Natural killer cell (primary cell): Measurements from ENCODE around the gene SNRNP27. TPM values are rescaled to one million over a fixed set of nuclear protein-coding genes. Genes with fewer than 3 reads are reported as not detected.
"Not testable (repeated sequence)": the region's sequence is repeated elsewhere in the genome, so short reads cannot be mapped to it uniquely, and the experiment has no call there.

Experiments used
- ATAC-seq, 3 donors: fragments of 150-1000 bp in 2 of 3; fragments of 200-7000 bp in 1 of 3; cut with Tn5 transposase; 1 replicate in 1 of 3; 2 replicates in 2 of 3; pipeline ENCODE4 v1.10.0; 2021; ENCODE audit warnings: mild to moderate bottlenecking in 2 of 3, moderate library complexity in 2 of 3
- DNase-seq, 2 donors: peaks; one replicate each; pipeline versions ENCODE4 v3.0.0 to v3.0.0-alpha.2; 2013 to 2021; ENCODE audit warnings: mixed read lengths in 1 of 2
- H3K27ac ChIP-seq: one replicate; pipeline ENCODE4 v1.5.1; 2013; ENCODE audit warnings: mild to moderate bottlenecking, low read length
- H3K27me3 ChIP-seq: one replicate; pipeline ENCODE4 v1.6.1; 2013; ENCODE audit warnings: low read length; ENCODE audit not compliant: control insufficient read depth, insufficient read depth
- H3K36me3 ChIP-seq: one replicate; pipeline ENCODE4 v1.6.1; 2013; ENCODE audit warnings: low read length; ENCODE audit not compliant: control insufficient read depth, insufficient read depth
- H3K4me1 ChIP-seq: one replicate; pipeline ENCODE4 v1.6.1; 2013; ENCODE audit warnings: low read length; ENCODE audit not compliant: control insufficient read depth, insufficient read depth
- H3K4me3 ChIP-seq: one replicate; pipeline ENCODE4 v1.5.1; 2013; ENCODE audit warnings: low read length
- H3K9me3 ChIP-seq: one replicate; pipeline ENCODE4 v1.6.1; 2013; ENCODE audit warnings: low read length; ENCODE audit not compliant: control insufficient read depth, insufficient read depth
- H3K27ac Mint-ChIP-seq, 2 donors: one replicate each; pipeline ENCODE4 v1.8.0; 2022; ENCODE audit warnings: mild to moderate bottlenecking in 2 of 2, mixed read lengths in 2 of 2, moderate library complexity in 1 of 2
- H3K27me3 Mint-ChIP-seq, 2 donors: one replicate each; pipeline ENCODE4 v1.8.0; 2022; ENCODE audit warnings: low read depth in 2 of 2, mixed read lengths in 2 of 2
- H3K36me3 Mint-ChIP-seq: one replicate; pipeline ENCODE4 v1.8.0; 2022; ENCODE audit warnings: mixed read lengths
- H3K4me1 Mint-ChIP-seq, 2 donors: one replicate each; pipeline ENCODE4 v1.8.0; 2022; ENCODE audit warnings: mixed read lengths in 2 of 2
- H3K4me3 Mint-ChIP-seq: one replicate; pipeline ENCODE4 v1.8.0; 2022; ENCODE audit warnings: mild to moderate bottlenecking, moderate library complexity, mixed read lengths
- H3K9me3 Mint-ChIP-seq, 2 donors: one replicate each; pipeline ENCODE4 v1.8.0; 2022; ENCODE audit warnings: mixed read lengths in 2 of 2
- WGBS: methylation state at CpG from one replicate; pipeline ENCODE4 v1.1.7; 2013; ENCODE audit warnings: missing lambda C conversion rate; ENCODE audit not compliant: insufficient coverage; 5-methylcytosine and 5-hydroxymethylcytosine counted together
- intact Hi-C: fragments of 100-400 bp; cut with micrococcal nuclease; formaldehyde crosslinking; loops from one replicate; pipeline ENCODE4 v1.14.2; 2022
- total RNA-seq, 4 donors: library from RNA; stranded (reverse); fragments of 120-200 nt in 1 of 4; gene quantifications; one replicate each; pipeline versions ENCODE4 v1.2.3 to v1.2.4, GENCODE V29; 2013 to 2022
- TF ChIP-seq, protein P1 (sequence below): fragments of 200-600 bp; IDR thresholded peaks from one replicate; pipeline ENCODE4 v1.8.0; 2022; ENCODE audit warnings: antibody characterized with exemption

SNRNP27 gene
- total RNA-seq, 3 donors from 2014 or later (not counting 1 experiment from before 2014, with no cell fraction given): 53.2 to 61.5 (median 58.2) TPM

DNA sequence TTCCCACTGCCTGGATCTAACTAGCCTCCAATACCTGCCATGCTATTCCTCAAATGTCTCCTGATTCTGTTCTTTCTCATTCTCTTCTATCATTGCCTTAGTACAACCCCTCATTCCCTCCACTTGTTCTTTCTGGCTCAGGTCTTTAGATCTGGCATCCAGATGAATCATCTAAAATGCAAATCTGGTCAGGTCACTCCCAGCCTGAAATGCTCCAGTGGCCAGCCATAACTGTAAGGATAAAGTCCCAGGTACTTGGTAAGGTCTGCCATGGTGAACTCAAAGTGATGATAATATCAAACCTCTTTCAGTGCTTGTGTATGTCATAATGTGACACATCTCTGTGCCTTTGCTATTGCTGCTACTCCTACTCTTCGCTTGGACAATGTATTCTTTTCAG, 2.9 kb upstream of the SNRNP27 start:
- H3K27me3 Mint-ChIP-seq: no peaks in the 10 kb centered on the region
- ATAC-seq: no peak
- DNase-seq: no peak
- H3K4me3 Mint-ChIP-seq: no peak overlapping the region
- H3K4me1 Mint-ChIP-seq: peaks cover 19 to 21% of the 10 kb centered on the region in 2 donors
- Histone ChIP-seq H3K27ac (no peak overlapping the region), H3K4me3 (no peak overlapping the region), H3K36me3 (peaks cover 3% of the 10 kb centered on the region), H3K27me3 (no peaks in the 10 kb centered on the region), H3K9me3 (no peaks in the 10 kb centered on the region), H3K4me1 (peaks cover 17% of the 10 kb centered on the region)
- H3K27ac Mint-ChIP-seq: no peak overlapping the region
- no CpG with 5 or more reads among the region's 1 CpG for WGBS
- TF ChIP-seq, protein P1, sequence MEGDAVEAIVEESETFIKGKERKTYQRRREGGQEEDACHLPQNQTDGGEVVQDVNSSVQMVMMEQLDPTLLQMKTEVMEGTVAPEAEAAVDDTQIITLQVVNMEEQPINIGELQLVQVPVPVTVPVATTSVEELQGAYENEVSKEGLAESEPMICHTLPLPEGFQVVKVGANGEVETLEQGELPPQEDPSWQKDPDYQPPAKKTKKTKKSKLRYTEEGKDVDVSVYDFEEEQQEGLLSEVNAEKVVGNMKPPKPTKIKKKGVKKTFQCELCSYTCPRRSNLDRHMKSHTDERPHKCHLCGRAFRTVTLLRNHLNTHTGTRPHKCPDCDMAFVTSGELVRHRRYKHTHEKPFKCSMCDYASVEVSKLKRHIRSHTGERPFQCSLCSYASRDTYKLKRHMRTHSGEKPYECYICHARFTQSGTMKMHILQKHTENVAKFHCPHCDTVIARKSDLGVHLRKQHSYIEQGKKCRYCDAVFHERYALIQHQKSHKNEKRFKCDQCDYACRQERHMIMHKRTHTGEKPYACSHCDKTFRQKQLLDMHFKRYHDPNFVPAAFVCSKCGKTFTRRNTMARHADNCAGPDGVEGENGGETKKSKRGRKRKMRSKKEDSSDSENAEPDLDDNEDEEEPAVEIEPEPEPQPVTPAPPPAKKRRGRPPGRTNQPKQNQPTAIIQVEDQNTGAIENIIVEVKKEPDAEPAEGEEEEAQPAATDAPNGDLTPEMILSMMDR: no peak
- intact Hi-C loops: loop anchor here (5.0 kb wide), 1 partner anchor 301 kb away; the partner anchor contains the start of gene C2orf42
- H3K9me3 Mint-ChIP-seq: no peaks in the 10 kb centered on the region
- no peaks in the 10 kb centered on the region for H3K36me3 Mint-ChIP-seq

DNA sequence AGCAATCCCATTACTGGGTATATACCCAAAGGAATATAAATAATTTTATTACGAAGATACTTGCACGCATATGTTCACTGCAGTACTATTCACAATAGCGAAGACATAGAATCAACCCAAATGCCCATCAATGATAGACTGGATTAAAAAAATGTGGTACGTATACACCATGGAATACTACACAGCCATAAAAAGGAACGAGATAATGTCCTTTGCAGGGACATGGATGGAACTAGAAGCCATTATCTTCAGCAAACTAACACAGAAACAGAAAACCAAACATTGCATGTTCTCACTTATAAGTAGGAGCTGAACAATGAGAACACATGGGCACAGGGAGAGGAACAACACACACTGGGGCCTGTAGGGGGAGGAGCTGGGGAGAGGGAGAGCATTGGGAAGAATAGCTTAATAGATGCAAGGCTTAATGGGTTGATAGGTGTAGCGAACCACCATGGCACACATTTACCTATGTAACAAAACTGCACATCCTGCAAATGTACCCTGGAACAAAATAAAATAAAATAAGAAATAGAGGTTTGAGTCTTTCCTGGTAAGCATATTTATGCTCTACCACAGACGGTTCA, 825 bp upstream of the SNRNP27 start:
- DNase-seq: peak in 1 of 2 donors; percentile 9
- not testable (repeated sequence) for ATAC-seq, H3K9me3 Mint-ChIP-seq, H3K27me3 ChIP-seq, H3K27me3 Mint-ChIP-seq, H3K4me3 ChIP-seq, H3K36me3 Mint-ChIP-seq, H3K9me3 ChIP-seq
- H3K4me1 ChIP-seq: peaks cover 17% of the 10 kb centered on the region
- 98% methylated on average over 6 of the region's 7 CpGs for WGBS
- peak overlapping the region; percentile 71 for H3K27ac ChIP-seq
- Mint-ChIP-seq H3K27ac (peak overlapping the region; percentile 95 to 99), H3K4me1 (peaks cover 24 to 29% of the 10 kb centered on the region in 2 donors), H3K4me3 (peak overlapping the region; percentile 100)
- peaks cover 18% of the 10 kb centered on the region for H3K36me3 ChIP-seq
- intact Hi-C loops: loop anchor here (5.0 kb wide), 1 partner anchor 299 kb away; the partner anchor contains the start of gene C2orf42

DNA sequence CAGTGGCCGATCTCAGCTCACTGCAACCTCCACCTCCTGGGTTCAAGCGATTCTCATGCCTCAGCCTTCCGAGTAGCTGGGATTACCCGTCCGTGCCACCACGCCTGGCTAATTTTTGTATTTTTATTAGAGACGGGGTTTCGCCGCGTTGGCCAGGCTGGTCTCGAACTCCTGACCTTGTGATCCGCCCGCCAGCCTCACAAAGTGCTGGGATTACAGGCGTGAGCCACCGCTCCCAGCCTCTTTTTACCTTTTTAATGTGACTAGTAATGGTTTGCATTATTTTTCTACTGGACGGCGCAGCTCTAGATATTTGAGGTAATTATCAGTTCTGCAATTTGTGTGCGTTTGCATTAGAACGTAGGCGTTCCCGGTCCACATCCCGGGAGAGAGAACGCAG, 981 bp downstream of the SNRNP27 start:
- Histone ChIP-seq H3K36me3 (peaks cover 33% of the 10 kb centered on the region), H3K27ac (peak overlapping the region; percentile 71), H3K4me3 (peak overlapping the region; percentile 76), H3K4me1 (peaks cover 17% of the 10 kb centered on the region)
- H3K27ac Mint-ChIP-seq: peak overlapping the region; percentile 95 to 99
- DNase-seq, H3K27me3 ChIP-seq, H3K9me3 Mint-ChIP-seq, ATAC-seq, H3K9me3 ChIP-seq, H3K36me3 Mint-ChIP-seq, H3K27me3 Mint-ChIP-seq: not testable (repeated sequence)
- peaks cover 24 to 29% of the 10 kb centered on the region in 2 donors for H3K4me1 Mint-ChIP-seq
- 59% methylated on average over 23 of the region's 23 CpGs for WGBS
- intact Hi-C loops: loop anchor here (5.0 kb wide), 1 partner anchor 298 kb away; the partner anchor contains the start of gene C2orf42
- H3K4me3 Mint-ChIP-seq: peak overlapping the region; percentile 66

DNA sequence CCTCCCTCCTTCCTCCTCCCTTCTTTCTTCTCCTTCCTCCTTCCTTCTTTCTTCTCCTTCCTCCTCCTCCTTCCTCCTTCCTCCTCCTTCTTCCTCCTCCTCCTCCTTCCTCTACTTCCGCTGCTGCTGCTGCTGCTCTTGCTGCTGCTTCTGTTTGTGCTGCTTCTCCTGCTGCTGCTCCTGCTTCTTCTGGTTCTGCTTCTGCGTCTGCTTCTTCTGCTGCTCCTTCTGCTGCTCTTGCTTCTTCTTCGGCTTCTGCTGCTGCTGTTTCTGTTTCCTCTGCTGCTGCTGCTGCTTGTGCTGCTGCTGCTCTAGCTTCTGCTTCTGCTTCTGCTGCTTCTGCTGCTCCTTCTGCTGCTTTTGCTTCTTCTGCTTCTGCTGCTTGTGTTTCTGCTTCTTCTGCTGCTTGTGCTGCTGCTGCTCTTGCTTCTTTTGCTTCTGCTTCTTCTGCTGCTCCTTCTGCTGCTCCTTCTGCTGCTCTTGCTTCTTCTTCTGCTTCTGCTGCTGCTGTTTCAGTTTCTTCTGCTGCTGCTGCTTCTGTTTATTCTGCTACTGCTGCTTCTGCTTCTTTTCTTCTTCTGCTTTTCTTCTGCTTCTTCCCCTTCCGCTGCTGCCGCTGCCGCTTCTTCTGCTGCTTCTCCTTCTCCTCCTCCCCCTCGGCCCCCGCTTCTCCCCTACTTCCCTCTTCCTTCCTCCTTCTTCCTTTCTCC, 8.6 kb downstream of the SNRNP27 start:
- DNase-seq: peak in 1 of 2 donors; percentile 40
- no peaks in the 10 kb centered on the region for H3K9me3 ChIP-seq
- Mint-ChIP-seq H3K4me1 (peaks cover 25% of the 10 kb centered on the region in 2 donors), H3K36me3 (peaks cover 16% of the 10 kb centered on the region), H3K9me3 (no peaks in the 10 kb centered on the region), H3K4me3 (peak overlapping the region; percentile 82), H3K27me3 (no peaks in the 10 kb centered on the region), H3K27ac (peak overlapping the region; percentile 72 to 89)
- ATAC-seq: peak; percentile 29 to 61 (median 40)
- peak overlapping the region; percentile 13 for H3K4me3 ChIP-seq
- 19% methylated on average over 7 of the region's 8 CpGs for WGBS
- H3K27me3 ChIP-seq: no peaks in the 10 kb centered on the region
- intact Hi-C loops: no loop called here
- peaks cover 14% of the 10 kb centered on the region for H3K4me1 ChIP-seq
- TF ChIP-seq, protein P1: no peak
- peak overlapping the region; percentile 47 for H3K27ac ChIP-seq
- peaks cover 56% of the 10 kb centered on the region for H3K36me3 ChIP-seq
